Measurements from ENCODE around the gene TMPRSS13. TPM values are rescaled to one million over a fixed set of nuclear protein-coding genes. Genes with fewer than 3 reads are reported as not detected.

Gene TMPRSS13
- total RNA-seq, 1 donor from 2014 or later, result 5.7 TPM

DNA sequence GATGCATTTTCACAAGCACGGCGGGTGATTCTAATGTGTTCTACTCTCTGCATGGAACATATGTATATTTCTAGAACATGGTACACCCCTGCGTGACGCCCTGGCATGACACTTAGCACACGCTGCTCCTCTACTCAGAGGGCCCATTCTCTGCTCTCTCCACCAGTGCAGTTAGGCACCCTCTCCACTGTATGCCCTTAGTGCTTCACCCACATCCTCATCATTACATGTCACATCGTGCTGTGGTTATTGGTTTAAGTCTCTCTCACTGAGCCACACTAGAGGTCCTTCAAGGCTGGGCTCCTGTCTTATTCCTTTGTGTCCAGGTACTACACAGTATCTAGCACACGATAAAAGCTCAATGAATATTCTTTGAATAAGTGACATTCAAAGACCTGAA lies 16.7 kb downstream of the TMPRSS13 start:
- no peak overlapping the region for H3K27ac Mint-ChIP-seq
- H3K36me3 Mint-ChIP-seq (ENCODE audit: insufficient read depth), result no peaks in the 10 kb centered on the region
- no peak for DNase-seq (ENCODE audit: low spot score, unreplicated experiment)
- no peak overlapping the region for H3K4me3 Mint-ChIP-seq (ENCODE audit: low read depth)
- H3K4me1 Mint-ChIP-seq (ENCODE audit: low read depth), result peaks cover 5% of the 10 kb centered on the region
- TF ChIP-seq, protein P1, sequence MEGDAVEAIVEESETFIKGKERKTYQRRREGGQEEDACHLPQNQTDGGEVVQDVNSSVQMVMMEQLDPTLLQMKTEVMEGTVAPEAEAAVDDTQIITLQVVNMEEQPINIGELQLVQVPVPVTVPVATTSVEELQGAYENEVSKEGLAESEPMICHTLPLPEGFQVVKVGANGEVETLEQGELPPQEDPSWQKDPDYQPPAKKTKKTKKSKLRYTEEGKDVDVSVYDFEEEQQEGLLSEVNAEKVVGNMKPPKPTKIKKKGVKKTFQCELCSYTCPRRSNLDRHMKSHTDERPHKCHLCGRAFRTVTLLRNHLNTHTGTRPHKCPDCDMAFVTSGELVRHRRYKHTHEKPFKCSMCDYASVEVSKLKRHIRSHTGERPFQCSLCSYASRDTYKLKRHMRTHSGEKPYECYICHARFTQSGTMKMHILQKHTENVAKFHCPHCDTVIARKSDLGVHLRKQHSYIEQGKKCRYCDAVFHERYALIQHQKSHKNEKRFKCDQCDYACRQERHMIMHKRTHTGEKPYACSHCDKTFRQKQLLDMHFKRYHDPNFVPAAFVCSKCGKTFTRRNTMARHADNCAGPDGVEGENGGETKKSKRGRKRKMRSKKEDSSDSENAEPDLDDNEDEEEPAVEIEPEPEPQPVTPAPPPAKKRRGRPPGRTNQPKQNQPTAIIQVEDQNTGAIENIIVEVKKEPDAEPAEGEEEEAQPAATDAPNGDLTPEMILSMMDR (IDR thresholded peaks at IDR 0.05; ENCODE audit: unreplicated experiment), result no peak
- H3K9me3 Mint-ChIP-seq (ENCODE audit: low read depth), result no peaks in the 10 kb centered on the region
- H3K27me3 Mint-ChIP-seq, result peaks cover 22% of the 10 kb centered on the region

GRCh38 chr11:117911694-117912093 lies 17.5 kb downstream of the TMPRSS13 start:
- H3K27me3 Mint-ChIP-seq, result peaks cover 23% of the 10 kb centered on the region
- no peaks in the 10 kb centered on the region for H3K9me3 Mint-ChIP-seq (ENCODE audit: low read depth)
- no peak for DNase-seq (ENCODE audit: low spot score, unreplicated experiment)
- peaks cover 6% of the 10 kb centered on the region for H3K4me1 Mint-ChIP-seq (ENCODE audit: low read depth)
- H3K36me3 Mint-ChIP-seq (ENCODE audit: insufficient read depth), result no peaks in the 10 kb centered on the region
- H3K27ac Mint-ChIP-seq, result no peak overlapping the region
- TF ChIP-seq, protein P1 (IDR thresholded peaks at IDR 0.05; ENCODE audit: unreplicated experiment), result no peak
- H3K4me3 Mint-ChIP-seq (ENCODE audit: low read depth), result no peak overlapping the region

DNA sequence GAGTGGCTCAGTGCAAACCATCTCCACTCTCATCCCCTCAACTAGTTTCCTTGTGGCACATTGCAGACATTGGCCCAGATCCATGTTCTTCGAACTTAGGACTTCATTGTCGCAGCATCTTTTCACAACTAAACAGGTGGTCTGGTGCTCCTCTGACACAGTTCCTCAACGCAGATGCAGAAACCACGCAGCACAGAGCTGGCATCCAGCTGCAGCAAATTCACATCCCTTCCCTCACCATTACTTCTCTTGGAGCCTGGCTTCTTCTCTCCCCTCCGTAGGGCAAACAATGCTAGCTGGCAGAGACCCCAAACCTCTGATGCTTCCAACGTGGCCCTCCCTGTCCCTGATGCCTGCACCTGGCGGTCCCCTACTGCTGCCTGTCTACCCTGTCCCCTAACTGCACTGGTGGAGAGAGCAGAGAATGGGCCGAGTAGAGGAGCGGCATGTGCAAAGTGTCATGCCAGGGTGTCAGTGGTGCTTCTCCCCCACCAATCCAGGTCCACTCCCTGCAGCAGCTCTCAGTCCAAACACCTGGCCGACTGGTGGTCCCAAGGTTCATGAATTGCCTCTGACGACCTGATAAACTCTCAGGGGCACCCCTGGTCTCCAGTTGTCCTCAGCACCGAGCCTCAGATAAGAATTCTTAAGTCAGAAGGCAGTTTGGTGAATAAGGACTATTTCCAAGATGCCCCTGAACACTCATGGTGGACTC lies 18.1 kb downstream of the TMPRSS13 start:
- no peak for DNase-seq (ENCODE audit: low spot score, unreplicated experiment)
- Mint-ChIP-seq H3K27me3 (peaks cover 19% of the 10 kb centered on the region), H3K9me3 (ENCODE audit: low read depth) (no peaks in the 10 kb centered on the region), H3K4me1 (ENCODE audit: low read depth) (peaks cover 6% of the 10 kb centered on the region), H3K4me3 (ENCODE audit: low read depth) (no peak overlapping the region), H3K36me3 (ENCODE audit: insufficient read depth) (no peaks in the 10 kb centered on the region), H3K27ac (no peak overlapping the region)
- TF ChIP-seq, protein P1 (IDR thresholded peaks at IDR 0.05; ENCODE audit: unreplicated experiment), result no peak

- Mint-ChIP-seq H3K4me1 (ENCODE audit: low read depth) (peaks cover 6% of the 10 kb centered on the region), H3K9me3 (ENCODE audit: low read depth) (no peaks in the 10 kb centered on the region), H3K4me3 (ENCODE audit: low read depth) (no peak overlapping the region), H3K27ac (no peak overlapping the region), H3K27me3 (peaks cover 17% of the 10 kb centered on the region), H3K36me3 (ENCODE audit: insufficient read depth) (no peaks in the 10 kb centered on the region)
- DNase-seq (ENCODE audit: low spot score, unreplicated experiment), result no peak
- TF ChIP-seq, protein P1 (IDR thresholded peaks at IDR 0.05; ENCODE audit: unreplicated experiment), result no peak
Measured at GRCh38 chr11:117910525-117910924, 18.7 kb downstream of the TMPRSS13 start.

- Mint-ChIP-seq H3K27me3 (peaks cover 11% of the 10 kb centered on the region), H3K9me3 (ENCODE audit: low read depth) (no peaks in the 10 kb centered on the region), H3K4me1 (ENCODE audit: low read depth) (peaks cover 6% of the 10 kb centered on the region), H3K27ac (no peak overlapping the region), H3K4me3 (ENCODE audit: low read depth) (no peak overlapping the region), H3K36me3 (ENCODE audit: insufficient read depth) (no peaks in the 10 kb centered on the region)
- TF ChIP-seq, protein P1 (IDR thresholded peaks at IDR 0.05; ENCODE audit: unreplicated experiment), result no peak
- no peak for DNase-seq (ENCODE audit: low spot score, unreplicated experiment)
Measured at GRCh38 chr11:117909611-117910382, 19.4 kb downstream of the TMPRSS13 start.

All from progenitor cell of endocrine pancreas (in vitro differentiated cells).